Psoas muscle (tissue), 8 donors: ENCODE measurements around the gene CHCT1. TPM values are rescaled to one million over a fixed set of nuclear protein-coding genes. Genes with fewer than 3 reads are reported as not detected.
A peak's percentile ranks its signal among the peaks of the same experiment; 100 is the strongest.

Experiments
- ATAC-seq, 4 donors: fragments of 200-7000 bp; cut with Tn5 transposase; one replicate each; pipeline ENCODE4 v1.9.1; 2020; ENCODE audit warnings: moderate library complexity in 3 of 4, mild to moderate bottlenecking in 2 of 4
- DNase-seq, 2 donors: peaks; one replicate each; pipeline ENCODE4 v3.0.0-alpha.2; 2020
- H3K27ac ChIP-seq: fragments of 200-600 bp; one replicate; pipeline ENCODE4 v1.8.0; 2022
- H3K27me3 ChIP-seq, 3 donors: fragments of 200-600 bp in 1 of 3; one replicate each; pipeline versions ENCODE4 v1.6.1 to v1.8.0; 2013 to 2022; ENCODE audit warnings: low read length in 2 of 3, mild to moderate bottlenecking in 2 of 3, moderate library complexity in 1 of 3; ENCODE audit not compliant: insufficient read depth in 3 of 3
- H3K36me3 ChIP-seq, 2 donors: fragments of 200-600 bp in 1 of 2; one replicate each; pipeline versions ENCODE4 v1.6.1 to v1.8.0; 2013 to 2022; ENCODE audit warnings: low read depth in 1 of 2, mild to moderate bottlenecking in 1 of 2, moderate library complexity in 1 of 2; ENCODE audit not compliant: insufficient read depth in 1 of 2
- H3K4me1 ChIP-seq: fragments of 200-600 bp; one replicate; pipeline ENCODE4 v1.8.0; 2022
- H3K4me3 ChIP-seq: fragments of 200-600 bp; one replicate; pipeline ENCODE4 v1.8.0; 2022; ENCODE audit warnings: mild to moderate bottlenecking
- H3K9me3 ChIP-seq: fragments of 200-600 bp; one replicate; pipeline ENCODE4 v1.8.0; 2022
- CTCF ChIP-seq: fragments of 200-600 bp; IDR thresholded peaks from one replicate; pipeline ENCODE4 v1.8.0; 2022; ENCODE audit warnings: antibody characterized with exemption
- WGBS, 3 donors: extraction: QIAGEN DNeasy Blood & Tissue Kit; methylation state at CpG; one replicate each; pipeline versions ENCODE4 v1.1.6 to v1.1.7; 2013; 5-methylcytosine and 5-hydroxymethylcytosine counted together
- intact Hi-C, 2 donors: fragments of 100-400 bp; cut with DNase I; formaldehyde crosslinking; loops; one replicate each; pipeline versions ENCODE4 v1.11.0 to v1.14.2; 2022
- polyA plus RNA-seq, 3 donors: library from polyadenylated mRNA; stranded (reverse); fragments of 200-250 nt; gene quantifications; one replicate each; pipeline ENCODE4 v1.2.3, GENCODE V29; 2013
- total RNA-seq, 4 donors: library from RNA; stranded (reverse); fragmentation: NEBNext Ultra II Directional in 2 of 4; extraction: Animal tissue kit (Norgen Biotek cat#: 25700) in 2 of 4; gene quantifications; one replicate each; pipeline versions ENCODE4 v1.2.1 to v1.2.4, GENCODE V29; 2021 to 2023
- donor health status: healthy with polysubstance abuse.
- donor health status: DM: no; HTN: no; CAD: no; lungs with moderate emphysema.
- donor health status: Bipolar disorder and iron deficiency.
- donor health status: healthy.
- donor health status: DM: yes; HTN: yes; CAD: no.
- donor health status: DM: no; HTN: no; CAD: no.
- donor health status: DM: no; HTN: no; CAD: no.
- donor health status: DM: yes; HTN: yes; CAD: no.

The CHCT1 gene
- total and polyA plus RNA-seq, 7 donors = 0.05 to 0.67 TPM; not detected in 5

GRCh38 chr17:60435244-60436167 lies 13.2 kb downstream of the CHCT1 start:
- Histone ChIP-seq H3K4me1 (no peaks in the 10 kb centered on the region), H3K27me3 (no peaks in the 10 kb centered on the region), H3K9me3 (no peaks in the 10 kb centered on the region), H3K27ac (peak overlapping the region; percentile 41), H3K36me3 (no peaks in the 10 kb centered on the region), H3K4me3 (peak overlapping the region; percentile 39)
- ATAC-seq (peak; percentile 87 to 94 (median 92)), DNase-seq (peak; percentile 73 to 82)
- TF ChIP-seq CTCF = peak; percentile 94
- intact Hi-C loops = loop anchor here (2.0 to 10.0 kb wide), 4 partner anchors 203 to 331 kb away; partner anchors contain the start of gene CA4 (in 1 of the 2)
- 66 to 69% (median 67%) methylated on average over 28 of the region's 28 CpGs for WGBS, 3 donors

- ATAC-seq (no peak), DNase-seq (no peak)
- Histone ChIP-seq H3K9me3 (no peaks in the 10 kb centered on the region), H3K4me3 (no peak overlapping the region), H3K4me1 (no peaks in the 10 kb centered on the region), H3K27me3 (no peaks in the 10 kb centered on the region), H3K36me3 (no peaks in the 10 kb centered on the region), H3K27ac (no peak overlapping the region)
- 64 to 68% (median 64%) methylated on average over 5 of the region's 5 CpGs for WGBS, 3 donors
- no peak for TF ChIP-seq CTCF
- intact Hi-C loops = loop anchor here (2.0 to 10.0 kb wide), 3 partner anchors 292 to 332 kb away; partner anchors contain the start of gene CA4 (in 1 of the 2)
Measured at GRCh38 chr17:60436676-60437075, 14.4 kb downstream of the CHCT1 start.

- WGBS, 3 donors = 50 to 57% (median 52%) methylated on average over 2 of the region's 2 CpGs
- intact Hi-C loops = loop anchor here (10.0 kb wide), 2 partner anchors 295 to 335 kb away; partner anchors contain the start of gene CA4 (in 1 of the 2)
Measured at GRCh38 chr17:60439501-60439900, 17.2 kb downstream of the CHCT1 start.

More at GRCh38 chr17:60439501-60439900, 17.2 kb downstream of the CHCT1 start:
- TF ChIP-seq CTCF = no peak
- Histone ChIP-seq H3K36me3 (peaks cover 0 to under 1% of the 10 kb centered on the region in 2 donors), H3K4me1 (peaks cover 2% of the 10 kb centered on the region), H3K4me3 (no peak overlapping the region), H3K9me3 (no peaks in the 10 kb centered on the region), H3K27me3 (no peaks in the 10 kb centered on the region), H3K27ac (no peak overlapping the region)
- DNase-seq (no peak), ATAC-seq (no peak)
